HEK293 (cell line): Measurements from ENCODE around the gene BRAT1.

Experiments
- CTCF ChIP-seq: fragments of 450-650 bp; formaldehyde crosslinking; IDR thresholded peaks from 2 replicates; pipeline ENCODE4 v1.5.1; 2016; ENCODE audit warnings: missing biosample characterization, missing genetic modification characterization
- KLF8 ChIP-seq: fragments of 450-650 bp; formaldehyde crosslinking; IDR thresholded peaks from 2 replicates; pipeline ENCODE4 v1.5.1; 2016; ENCODE audit warnings: missing biosample characterization, missing genetic modification characterization
- SP2 ChIP-seq: fragments of 450-650 bp; formaldehyde crosslinking; IDR thresholded peaks from 2 replicates; pipeline ENCODE4 v1.5.1; 2016; ENCODE audit warnings: missing biosample characterization, missing genetic modification characterization
- YY1 ChIP-seq: fragments of 450-650 bp; formaldehyde crosslinking; IDR thresholded peaks from 2 replicates; pipeline ENCODE4 v1.5.1; 2018; ENCODE audit warnings: missing biosample characterization, missing genetic modification characterization
- ZNF24 ChIP-seq: fragments of 450-650 bp; formaldehyde crosslinking; IDR thresholded peaks from 2 replicates; pipeline ENCODE4 v1.5.1; 2016; ENCODE audit warnings: missing biosample characterization, missing genetic modification characterization
- ZNF600 ChIP-seq: fragments of 450-650 bp; formaldehyde crosslinking; IDR thresholded peaks from 2 replicates; pipeline ENCODE4 v1.5.1; 2016; ENCODE audit warnings: missing biosample characterization, missing genetic modification characterization
- ZNF610 ChIP-seq: fragments of 450-650 bp; formaldehyde crosslinking; IDR thresholded peaks from 2 replicates; pipeline ENCODE4 v1.5.1; 2016; ENCODE audit warnings: missing biosample characterization, missing genetic modification characterization, borderline replicate concordance
- ZNF76 ChIP-seq: fragments of 450-650 bp; formaldehyde crosslinking; IDR thresholded peaks from 2 replicates; pipeline ENCODE4; 2016; ENCODE audit warnings: low read depth, missing biosample characterization, missing genetic modification characterization, borderline replicate concordance
- ZNF776 ChIP-seq: fragments of 450-650 bp; formaldehyde crosslinking; IDR thresholded peaks from 2 replicates; pipeline ENCODE4 v1.5.0; 2017; ENCODE audit warnings: missing biosample characterization, missing genetic modification characterization, borderline replicate concordance
- ZNF777 ChIP-seq: fragments of 450-650 bp; formaldehyde crosslinking; IDR thresholded peaks from 2 replicates; pipeline ENCODE4 v1.5.1; 2017; ENCODE audit warnings: missing biosample characterization, missing genetic modification characterization, borderline replicate concordance

- TF ChIP-seq ZNF610 (tag by site-specific recombination) (no peak), ZNF776 (tag by site-specific recombination) (no peak), ZNF777 (tag by site-specific recombination) (no peak), ZNF600 (tag by site-specific recombination) (no peak), SP2 (tag by site-specific recombination) (no peak), CTCF (tag by site-specific recombination) (no peak), ZNF76 (no peak), KLF8 (no peak), ZNF24 (no peak), YY1 (tag by site-specific recombination) (no peak)
Measured at GRCh38 chr7:2517026-2517425, 38.3 kb downstream of the BRAT1 start.
